CD14-positive monocyte (primary cell): ENCODE measurements around the gene LRRFIP1. TPM values are rescaled to one million over a fixed set of nuclear protein-coding genes. Genes with fewer than 3 reads are reported as not detected.
A peak's percentile ranks its signal among the peaks of the same experiment; 100 is the strongest.

ENCODE experiments used
- DNase-seq, 3 donors: peaks; one replicate each; pipeline ENCODE4 v3.0.0-alpha.2; 2011 to 2022
- H2AFZ ChIP-seq: 2 replicates; pipeline ENCODE4 v1.6.0; 2012; ENCODE audit warnings: mild to moderate bottlenecking, low read depth, low read length, inconsistent platforms; ENCODE audit not compliant: insufficient read depth, poor library complexity, severe bottlenecking
- H3K27ac ChIP-seq, 2 donors: 1 replicate in 1 of 2; 2 replicates in 1 of 2; pipeline ENCODE4 v1.5.1; 2012 to 2013; ENCODE audit warnings: low read length in 2 of 2, control low read depth in 1 of 2, inconsistent platforms in 1 of 2, low read depth in 1 of 2, mild to moderate bottlenecking in 1 of 2
- H3K27me3 ChIP-seq, 2 donors: one replicate each; pipeline versions ENCODE4 v1.6.0 to v1.6.1; 2011 to 2013; ENCODE audit warnings: low read length in 2 of 2; ENCODE audit not compliant: control insufficient read depth in 2 of 2, insufficient read depth in 2 of 2
- H3K36me3 ChIP-seq, 2 donors: replicated peaks in 1 of 2; 1 replicate in 1 of 2; 2 replicates in 1 of 2; pipeline versions ENCODE4 v1.5.1 to v1.6.1; 2012 to 2013; ENCODE audit warnings: low read length in 2 of 2, control low read depth in 1 of 2, inconsistent platforms in 1 of 2, mild to moderate bottlenecking in 1 of 2; ENCODE audit not compliant: insufficient read depth in 2 of 2, control insufficient read depth in 1 of 2
- H3K4me1 ChIP-seq, 2 donors: 1 replicate in 1 of 2; 2 replicates in 1 of 2; pipeline versions ENCODE4 v1.5.1 to v1.6.1; 2012 to 2013; ENCODE audit warnings: low read length in 2 of 2, control low read depth in 1 of 2, inconsistent platforms in 1 of 2, mild to moderate bottlenecking in 1 of 2, moderate library complexity in 1 of 2; ENCODE audit not compliant: insufficient read depth in 2 of 2, control insufficient read depth in 1 of 2
- H3K4me2 ChIP-seq: replicated peaks from 2 replicates; pipeline ENCODE3; 2012; ENCODE audit warnings: low read length, moderate library complexity, mild to moderate bottlenecking; ENCODE audit not compliant: poor library complexity, severe bottlenecking; ENCODE audit errors: extremely low read depth
- H3K4me3 ChIP-seq, 3 experiments: fragments of 200-600 bp in 1 of 3; sonication (generic) in 1 of 3; replicated peaks in 1 of 3; 1 replicate in 2 of 3; 2 replicates in 1 of 3; pipeline ENCODE4 v1.5.1; 2011 to 2013; ENCODE audit warnings: low read length in 3 of 3, mild to moderate bottlenecking in 3 of 3, control low read depth in 2 of 3, low read depth in 2 of 3, inconsistent platforms in 1 of 3, moderate library complexity in 1 of 3
- H3K79me2 ChIP-seq: 2 replicates; pipeline ENCODE4 v1.6.0; 2012; ENCODE audit warnings: mild to moderate bottlenecking, control low read depth, inconsistent platforms, low read length, moderate library complexity; ENCODE audit not compliant: insufficient read depth
- H3K9ac ChIP-seq: 2 replicates; pipeline ENCODE4 v1.6.0; 2017; ENCODE audit warnings: low read length, mild to moderate bottlenecking; ENCODE audit not compliant: insufficient read depth, poor library complexity, severe bottlenecking
- H3K9me3 ChIP-seq, 2 donors: replicated peaks in 1 of 2; 1 replicate in 1 of 2; 2 replicates in 1 of 2; pipeline versions ENCODE4 v1.5.1 to v1.6.1; 2012 to 2013; ENCODE audit warnings: low read length in 2 of 2, control low read depth in 1 of 2; ENCODE audit not compliant: control insufficient read depth in 1 of 2, insufficient read depth in 1 of 2
- H4K20me1 ChIP-seq: 2 replicates; pipeline ENCODE4 v1.6.0; 2012; ENCODE audit warnings: mild to moderate bottlenecking, low read length, control low read depth, moderate library complexity; ENCODE audit not compliant: insufficient read depth
- H3K27ac Mint-ChIP-seq, 7 donors: one replicate each; pipeline ENCODE4 v1.8.0; 2020; ENCODE audit warnings: mild to moderate bottlenecking in 7 of 7, mixed read lengths in 7 of 7, moderate library complexity in 6 of 7, inconsistent platforms in 2 of 7
- H3K27me3 Mint-ChIP-seq, 3 donors: one replicate each; pipeline ENCODE4 v1.8.0; 2021 to 2022; ENCODE audit warnings: low read depth in 3 of 3, mild to moderate bottlenecking in 3 of 3, mixed read lengths in 3 of 3, moderate library complexity in 3 of 3, inconsistent platforms in 1 of 3
- H3K36me3 Mint-ChIP-seq, 2 donors: one replicate each; pipeline ENCODE4 v1.8.0; 2020; ENCODE audit warnings: mixed read lengths in 2 of 2, inconsistent platforms in 1 of 2, mild to moderate bottlenecking in 1 of 2
- H3K4me1 Mint-ChIP-seq: one replicate; pipeline ENCODE4 v1.8.0; 2020; ENCODE audit warnings: mild to moderate bottlenecking, mixed read lengths
- H3K4me3 Mint-ChIP-seq, 2 donors: one replicate each; pipeline ENCODE4 v1.8.0; 2020; ENCODE audit warnings: mild to moderate bottlenecking in 2 of 2, mixed read lengths in 2 of 2, moderate library complexity in 1 of 2
- H3K9me3 Mint-ChIP-seq, 7 donors: one replicate each; pipeline ENCODE4 v1.8.0; 2020 to 2022; ENCODE audit warnings: mixed read lengths in 7 of 7, mild to moderate bottlenecking in 6 of 7, moderate library complexity in 6 of 7, inconsistent platforms in 2 of 7
- CTCF ChIP-seq: fragments of 200-600 bp; IDR thresholded peaks from one replicate; pipeline ENCODE4 v1.8.0; 2022; ENCODE audit warnings: antibody characterized with exemption, mild to moderate bottlenecking
- WGBS: methylation state at CpG from one replicate; pipeline ENCODE4 v1.1.5; 2013; ENCODE audit warnings: missing lambda C conversion rate; ENCODE audit not compliant: insufficient coverage; 5-methylcytosine and 5-hydroxymethylcytosine counted together
- intact Hi-C, 2 donors: fragments of 100-400 bp; cut with micrococcal nuclease; formaldehyde crosslinking; loops; one replicate each; pipeline versions ENCODE4 v1.15.0 to v1.15.1; 2023
- polyA plus RNA-seq, 3 donors: library from polyadenylated mRNA; depleted of rRNA in 1 of 3; unstranded in 2 of 3; stranded (reverse) in 1 of 3; fragments of 300-500 nt in 2 of 3; fragments of >200 nt in 1 of 3; fragmentation: Illumina TruSeq in 2 of 3; gene quantifications; 1 replicate in 2 of 3; 2 replicates in 1 of 3; pipeline ENCODE4 v1.2.3, GENCODE V29; 2012 to 2021

LRRFIP1 gene
- polyA plus RNA-seq, 3 donors, result 67.3 to 148 (median 98.3) TPM

GRCh38 chr2:237723023-237723422 is 95.6 kb downstream of the LRRFIP1 start:
- no peak overlapping the region for H3K27ac Mint-ChIP-seq
- no peak overlapping the region for H2AFZ ChIP-seq
- H3K9me3 ChIP-seq, result no peaks in the 10 kb centered on the region
- peaks cover 53% of the 10 kb centered on the region for H3K4me1 Mint-ChIP-seq
- WGBS, result no CpG with 5 or more reads among the region's 1 CpG
- no peak overlapping the region for H3K4me3 Mint-ChIP-seq
- no peak for TF ChIP-seq CTCF
- peaks cover 28 to 58% of the 10 kb centered on the region in 2 donors for H3K36me3 ChIP-seq
- peaks cover 100% of the 10 kb centered on the region for H4K20me1 ChIP-seq
- H3K4me3 ChIP-seq, result no peak overlapping the region
- H3K4me2 ChIP-seq, result no peak overlapping the region
- H3K27me3 Mint-ChIP-seq, result peaks cover 0 to 2% (median 0%) of the 10 kb centered on the region in 3 donors
- no peak overlapping the region for H3K27ac ChIP-seq
- DNase-seq, result no peak
- peaks cover 34 to 47% of the 10 kb centered on the region in 2 donors for H3K4me1 ChIP-seq
- peaks cover 60 to 69% of the 10 kb centered on the region in 2 donors for H3K36me3 Mint-ChIP-seq
- H3K79me2 ChIP-seq, result peaks cover 100% of the 10 kb centered on the region
- intact Hi-C loops, result no loop called here
- no peak overlapping the region for H3K9ac ChIP-seq
- H3K9me3 Mint-ChIP-seq, result no peaks in the 10 kb centered on the region
- H3K27me3 ChIP-seq, result no peaks in the 10 kb centered on the region

GRCh38 chr2:237723602-237724001 is 96.2 kb downstream of the LRRFIP1 start:
- peaks cover 25 to 56% of the 10 kb centered on the region in 2 donors for H3K36me3 ChIP-seq
- no peak overlapping the region for H3K4me3 ChIP-seq
- WGBS, result 51% methylated on average over 3 of the region's 3 CpGs
- no peak overlapping the region for H2AFZ ChIP-seq
- H3K36me3 Mint-ChIP-seq, result peaks cover 58 to 68% of the 10 kb centered on the region in 2 donors
- no peaks in the 10 kb centered on the region for H3K27me3 ChIP-seq
- DNase-seq, result no peak
- H3K9me3 Mint-ChIP-seq, result no peaks in the 10 kb centered on the region
- no peak overlapping the region for H3K27ac ChIP-seq
- peaks cover 34 to 49% of the 10 kb centered on the region in 2 donors for H3K4me1 ChIP-seq
- H3K9ac ChIP-seq, result no peak overlapping the region
- peaks cover 100% of the 10 kb centered on the region for H3K79me2 ChIP-seq
- intact Hi-C loops, result no loop called here
- peak overlapping the region in 3 of 7 donors; percentile 17 to 37 (median 19) for H3K27ac Mint-ChIP-seq
- peaks cover 53% of the 10 kb centered on the region for H3K4me1 Mint-ChIP-seq
- no peaks in the 10 kb centered on the region for H3K9me3 ChIP-seq
- peaks cover 100% of the 10 kb centered on the region for H4K20me1 ChIP-seq
- no peak for TF ChIP-seq CTCF
- H3K4me3 Mint-ChIP-seq, result no peak overlapping the region
- no peak overlapping the region for H3K4me2 ChIP-seq
- H3K27me3 Mint-ChIP-seq, result peaks cover 0 to 2% (median 0%) of the 10 kb centered on the region in 3 donors
